GM12864 (cell line): ENCODE measurements around the gene SART1.

Source experiments
- DNase-seq: peaks from one replicate; pipeline ENCODE4 v3.0.0-alpha.2; 2011; ENCODE audit warnings: low read depth
- H3K4me3 ChIP-seq: 2 replicates; pipeline ENCODE4 v1.5.1; 2011; ENCODE audit warnings: mild to moderate bottlenecking, low read depth, low read length, control low read depth
- TF ChIP-seq, protein P1 (sequence below): IDR thresholded peaks from 2 replicates; pipeline ENCODE4 v1.5.1; 2011; ENCODE audit warnings: low read depth, mild to moderate bottlenecking, moderate library complexity, low read length, control low read depth, inconsistent platforms; ENCODE audit errors: missing control alignments

SART1 gene

DNA sequence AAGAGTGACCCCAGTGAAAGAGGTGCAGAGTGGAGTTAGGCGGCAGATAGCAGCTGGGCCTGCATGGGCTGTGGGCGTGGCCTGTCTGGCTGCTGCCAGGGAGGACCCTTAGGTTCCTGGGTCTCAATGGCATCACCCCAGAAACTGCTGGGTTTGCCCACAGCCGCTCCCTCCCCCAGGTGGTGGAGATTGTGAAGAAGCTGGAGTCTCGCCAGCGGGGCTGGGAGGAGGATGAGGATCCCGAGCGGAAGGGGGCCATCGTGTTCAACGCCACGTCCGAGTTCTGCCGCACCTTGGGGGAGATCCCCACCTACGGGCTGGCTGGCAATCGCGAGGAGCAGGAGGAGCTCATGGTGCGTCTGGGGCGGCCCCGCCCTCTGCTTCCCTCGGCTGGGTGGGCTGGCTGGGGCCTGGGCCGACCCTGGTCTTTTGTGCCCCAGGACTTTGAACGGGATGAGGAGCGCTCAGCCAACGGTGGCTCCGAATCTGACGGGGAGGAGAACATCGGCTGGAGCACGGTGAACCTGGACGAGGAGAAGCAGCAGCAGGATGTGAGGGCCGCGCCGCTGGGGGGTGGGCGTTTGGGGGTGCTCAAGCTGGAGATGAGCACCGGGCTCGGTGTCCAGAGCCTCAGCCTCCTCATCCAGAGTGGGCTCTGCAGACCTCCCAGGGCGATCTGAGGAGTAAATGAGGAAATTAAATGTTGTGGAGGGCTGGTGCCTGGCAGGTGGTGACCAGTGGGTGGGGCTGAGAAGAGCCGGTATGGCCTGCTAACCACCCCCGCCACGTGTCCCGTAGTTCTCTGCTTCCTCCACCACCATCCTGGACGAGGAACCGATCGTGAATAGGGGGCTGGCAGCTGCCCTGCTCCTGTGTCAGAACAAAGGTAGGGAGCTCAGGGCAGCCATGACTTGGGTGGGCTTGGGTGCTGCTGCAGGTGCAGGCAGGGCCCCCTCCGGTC, 15.0 kb downstream of the SART1 start:
- TF ChIP-seq, protein P1, sequence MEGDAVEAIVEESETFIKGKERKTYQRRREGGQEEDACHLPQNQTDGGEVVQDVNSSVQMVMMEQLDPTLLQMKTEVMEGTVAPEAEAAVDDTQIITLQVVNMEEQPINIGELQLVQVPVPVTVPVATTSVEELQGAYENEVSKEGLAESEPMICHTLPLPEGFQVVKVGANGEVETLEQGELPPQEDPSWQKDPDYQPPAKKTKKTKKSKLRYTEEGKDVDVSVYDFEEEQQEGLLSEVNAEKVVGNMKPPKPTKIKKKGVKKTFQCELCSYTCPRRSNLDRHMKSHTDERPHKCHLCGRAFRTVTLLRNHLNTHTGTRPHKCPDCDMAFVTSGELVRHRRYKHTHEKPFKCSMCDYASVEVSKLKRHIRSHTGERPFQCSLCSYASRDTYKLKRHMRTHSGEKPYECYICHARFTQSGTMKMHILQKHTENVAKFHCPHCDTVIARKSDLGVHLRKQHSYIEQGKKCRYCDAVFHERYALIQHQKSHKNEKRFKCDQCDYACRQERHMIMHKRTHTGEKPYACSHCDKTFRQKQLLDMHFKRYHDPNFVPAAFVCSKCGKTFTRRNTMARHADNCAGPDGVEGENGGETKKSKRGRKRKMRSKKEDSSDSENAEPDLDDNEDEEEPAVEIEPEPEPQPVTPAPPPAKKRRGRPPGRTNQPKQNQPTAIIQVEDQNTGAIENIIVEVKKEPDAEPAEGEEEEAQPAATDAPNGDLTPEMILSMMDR: no peak
- DNase-seq: no peak
- H3K4me3 ChIP-seq: no peak overlapping the region

DNA sequence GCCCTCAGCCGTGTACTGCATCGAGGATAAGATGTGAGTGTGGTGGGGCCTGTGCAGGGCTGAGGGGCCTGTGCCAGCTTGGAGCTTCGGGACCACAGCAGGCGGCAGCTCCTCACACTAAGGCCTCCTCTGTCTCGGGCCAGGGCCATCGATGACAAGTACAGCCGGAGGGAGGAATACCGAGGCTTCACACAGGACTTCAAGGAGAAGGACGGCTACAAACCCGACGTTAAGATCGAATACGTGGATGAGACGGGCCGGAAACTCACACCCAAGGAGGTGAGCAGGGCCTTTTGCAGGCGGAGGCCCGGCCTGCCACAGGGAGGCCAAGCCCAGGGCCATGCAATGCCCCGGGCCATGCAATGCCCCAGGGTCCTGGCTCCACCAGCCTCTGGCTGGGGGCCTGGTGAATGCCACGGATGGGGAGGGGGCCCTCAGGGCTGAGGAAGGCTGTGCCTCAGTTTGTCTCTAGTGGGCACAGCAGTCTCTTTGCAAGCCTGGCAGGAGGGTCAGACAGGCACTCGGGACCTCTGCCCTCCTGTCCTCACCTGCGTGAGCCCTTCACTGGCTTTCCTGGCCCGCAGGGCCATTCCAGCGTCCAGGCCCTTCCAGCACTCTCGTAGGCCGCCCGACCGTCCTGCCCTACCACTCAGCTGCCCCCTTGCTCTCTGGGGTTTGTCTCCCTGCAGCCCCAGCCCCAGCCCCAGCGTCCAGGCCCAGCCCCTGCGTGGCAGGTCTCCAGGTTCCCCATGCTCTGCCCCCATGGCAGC, 16.3 kb downstream of the SART1 start:
- no peak overlapping the region for H3K4me3 ChIP-seq
- DNase-seq: no peak
- TF ChIP-seq, protein P1: no peak

DNA sequence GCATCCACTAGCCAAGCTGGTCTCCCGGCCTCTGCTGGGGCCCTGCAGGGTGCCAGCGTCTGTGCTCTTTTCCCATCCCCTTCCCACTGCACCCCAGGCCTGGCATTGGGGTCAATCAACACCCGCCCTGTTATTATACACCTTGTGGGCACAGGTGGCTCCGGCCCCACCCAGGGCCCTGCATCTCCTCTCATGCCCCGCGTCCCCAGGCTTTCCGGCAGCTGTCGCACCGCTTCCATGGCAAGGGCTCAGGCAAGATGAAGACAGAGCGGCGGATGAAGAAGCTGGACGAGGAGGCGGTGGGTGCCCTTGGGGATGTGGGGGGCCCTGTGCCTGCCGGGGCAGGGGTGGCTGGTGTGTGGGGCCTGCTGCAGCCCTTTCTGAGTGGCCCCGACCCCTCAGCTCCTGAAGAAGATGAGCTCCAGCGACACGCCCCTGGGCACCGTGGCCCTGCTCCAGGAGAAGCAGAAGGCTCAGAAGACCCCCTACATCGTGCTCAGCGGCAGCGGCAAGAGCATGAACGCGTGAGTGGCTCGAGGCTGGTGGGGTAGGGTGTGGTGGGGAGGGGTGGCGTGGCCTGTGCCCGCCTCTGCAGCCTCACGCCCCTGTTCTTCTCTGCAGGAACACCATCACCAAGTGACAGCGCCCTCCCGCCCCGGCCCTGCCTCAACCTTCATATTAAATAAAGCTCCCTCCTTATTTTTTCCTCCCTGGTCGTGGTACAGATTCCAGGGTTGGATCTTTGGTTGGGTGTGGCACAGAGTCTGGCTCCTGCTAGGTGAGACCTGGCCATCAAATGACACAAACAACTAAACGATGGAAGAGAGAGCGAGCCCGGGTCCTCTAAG, 17.1 kb downstream of the SART1 start:
- DNase-seq: no peak
- TF ChIP-seq, protein P1: no peak
- no peak overlapping the region for H3K4me3 ChIP-seq

DNA sequence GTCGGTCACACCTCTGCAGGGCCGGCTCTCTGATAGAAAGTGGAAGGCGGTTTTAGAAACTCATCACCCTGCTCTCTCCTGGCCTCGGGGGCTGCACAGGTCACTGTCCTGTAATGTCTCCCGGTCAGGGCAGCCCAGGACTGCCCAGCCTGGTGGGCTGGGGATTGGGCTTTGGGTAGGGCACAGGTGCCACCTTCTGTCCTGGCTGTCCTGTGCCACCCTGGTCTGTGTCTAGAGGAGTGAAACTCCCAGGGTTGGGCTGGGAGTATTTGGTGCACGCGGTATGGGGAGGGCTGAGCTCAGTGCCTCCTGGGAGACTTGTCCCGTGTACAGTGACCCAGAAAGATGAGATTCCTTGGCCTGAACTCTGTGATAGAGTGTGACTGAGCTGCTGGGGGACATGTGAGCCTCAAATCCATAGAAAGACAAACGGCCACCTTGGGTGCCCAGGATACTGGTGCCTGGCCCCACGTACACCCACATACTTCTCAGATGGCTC, 17.8 kb downstream of the SART1 start:
- H3K4me3 ChIP-seq: no peak overlapping the region
- TF ChIP-seq, protein P1: no peak
- no peak for DNase-seq

DNA sequence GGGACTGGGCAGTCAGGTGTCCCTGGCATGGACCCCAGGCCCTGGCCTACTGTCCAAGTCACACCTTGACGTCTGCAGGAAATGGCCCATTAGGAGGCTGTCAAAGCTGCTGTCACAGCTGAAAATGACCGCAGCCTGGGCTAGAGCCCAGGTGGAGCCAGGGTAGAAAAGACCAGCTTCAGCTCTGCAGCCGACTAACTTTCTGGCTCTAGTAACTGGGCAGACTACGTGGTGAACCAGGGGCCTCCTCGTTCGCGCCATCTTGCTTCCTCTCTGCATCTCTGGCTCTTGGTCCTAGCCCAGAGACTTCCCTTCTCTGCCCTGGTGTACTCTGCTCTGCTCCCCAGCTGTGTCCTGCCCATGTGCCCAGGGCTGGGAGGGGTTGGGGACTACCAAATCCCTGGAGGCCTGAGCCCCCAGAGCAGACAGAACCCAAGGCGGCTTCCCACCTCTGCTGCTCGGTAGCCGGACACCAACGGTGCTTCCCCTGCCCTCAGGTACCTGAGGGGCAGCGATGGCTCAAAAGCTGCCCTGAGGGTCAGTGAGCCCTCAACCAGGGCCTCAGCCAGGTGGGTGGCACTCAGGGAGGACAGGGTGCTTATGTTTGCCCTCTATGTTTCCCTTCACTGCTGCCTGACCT, 19.7 kb downstream of the SART1 start:
- DNase-seq: no peak
- TF ChIP-seq, protein P1: no peak
- H3K4me3 ChIP-seq: no peak overlapping the region
